HG03460 (cell line): Measurements from ENCODE around the gene FSTL4.

ENCODE experiments used
- ATAC-seq: cut with Tn5 transposase; IDR thresholded peaks from one replicate; pipeline ENCODE4 v1.9.1; 2021; ENCODE audit not compliant: unreplicated experiment

FSTL4 gene

DNA sequence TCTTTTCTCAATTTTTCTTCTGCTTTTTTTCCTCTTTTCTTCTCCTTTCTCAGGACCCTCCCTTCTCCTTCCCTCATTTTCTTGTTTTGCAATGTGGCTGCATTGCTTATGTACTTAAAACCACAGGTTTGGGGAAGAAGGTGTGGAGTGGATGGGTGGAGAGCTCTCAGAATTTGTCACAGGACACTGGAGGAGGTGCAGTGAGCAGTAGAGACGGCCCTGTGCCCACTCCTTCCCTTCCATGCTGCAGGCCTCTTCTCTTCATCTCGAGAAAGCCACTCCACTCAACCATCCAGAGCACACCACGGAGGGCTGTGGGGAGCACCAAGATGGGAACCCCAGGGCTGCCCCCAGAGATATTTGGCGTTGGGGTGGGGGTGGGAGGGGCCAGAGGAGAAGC, 92.3 kb downstream of the FSTL4 start:
- ATAC-seq, result no peak

GRCh38 chr5:133519191-133519590, 93.2 kb downstream of the FSTL4 start:
- no peak for ATAC-seq

DNA sequence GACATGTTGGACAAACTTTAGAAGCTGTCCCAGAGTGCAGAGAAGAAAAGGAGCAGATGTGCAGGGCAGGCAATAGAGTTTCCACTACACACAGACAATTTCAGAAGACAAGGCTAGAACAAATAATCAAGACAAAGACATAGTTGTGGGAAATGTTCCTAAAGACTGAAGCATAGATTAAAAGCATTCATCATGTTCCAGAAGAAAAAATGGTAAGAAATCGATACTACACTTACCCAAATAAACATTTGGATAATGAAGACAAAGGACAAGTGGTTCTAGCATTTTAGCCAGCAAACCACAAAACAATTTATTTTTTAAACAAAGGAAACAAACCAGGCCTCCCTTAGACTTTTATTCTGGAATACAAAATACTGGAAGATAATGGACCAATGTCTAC, 97.9 kb downstream of the FSTL4 start:
- ATAC-seq, result no peak

- no peak for ATAC-seq
Observed at GRCh38 chr5:133512896-133513295, 99.4 kb downstream of the FSTL4 start.

DNA sequence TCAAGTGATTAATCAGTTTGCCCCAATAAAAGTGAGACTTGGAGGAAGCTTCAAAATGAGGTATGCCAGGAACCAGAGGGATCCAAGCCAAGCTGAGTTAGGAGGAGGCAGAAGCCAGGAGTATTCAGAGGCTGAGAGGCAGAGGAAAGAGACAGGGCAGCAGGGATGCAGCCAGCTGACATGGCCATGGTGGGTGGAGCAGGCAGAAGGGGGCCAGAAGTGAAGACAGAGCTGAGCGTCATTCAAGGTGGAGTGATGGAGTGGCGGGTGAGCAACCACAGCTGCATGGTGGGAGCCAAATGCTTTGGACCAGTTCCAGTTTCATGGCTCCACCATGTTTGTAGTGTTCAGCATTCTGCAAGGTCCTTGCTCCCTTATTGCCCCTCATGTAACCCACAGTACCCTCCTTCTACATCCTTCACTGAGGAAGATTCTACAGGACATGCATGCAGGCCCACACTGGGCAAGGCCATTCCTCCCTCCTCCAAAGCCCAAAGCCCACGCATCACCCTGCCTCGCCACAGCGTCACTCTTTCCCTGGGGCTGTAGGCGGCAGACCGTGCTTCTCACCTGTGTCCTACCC, 100.6 kb downstream of the FSTL4 start:
- ATAC-seq, result no peak

DNA sequence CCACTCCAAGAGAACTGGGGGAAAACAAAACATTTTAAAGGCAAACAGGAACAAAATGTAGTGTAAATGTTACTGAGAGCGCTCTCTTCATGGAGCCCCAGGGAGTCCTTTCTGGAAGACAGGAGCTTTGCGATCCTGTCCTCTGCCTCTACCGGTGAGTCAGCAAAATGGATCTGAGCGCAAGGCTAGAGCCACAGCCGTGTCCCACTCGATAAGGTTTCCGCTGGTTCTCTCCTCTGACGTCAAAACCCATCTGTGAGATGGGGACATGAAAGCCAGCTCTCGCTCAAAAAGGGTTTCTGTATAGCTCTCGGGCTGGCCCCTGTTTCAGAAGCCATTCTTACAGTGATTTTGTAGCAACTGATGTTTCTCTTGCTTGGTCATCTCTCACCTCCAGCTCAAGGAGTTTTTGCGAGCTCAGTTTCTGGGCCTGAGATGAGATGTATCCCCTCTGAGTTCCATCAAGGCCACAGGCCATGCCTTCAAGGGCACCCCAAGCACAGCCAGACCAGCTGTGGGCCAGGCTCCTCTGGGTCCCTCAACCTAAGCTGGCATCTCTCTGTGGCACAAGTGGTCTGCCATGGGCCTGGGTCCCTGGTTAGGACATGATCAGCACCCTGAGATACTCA, 101.6 kb downstream of the FSTL4 start:
- no peak for ATAC-seq

- no peak for ATAC-seq
Observed at GRCh38 chr5:133509742-133510079, 102.6 kb downstream of the FSTL4 start.

GRCh38 chr5:133508845-133509741, 103.2 kb downstream of the FSTL4 start:
- no peak for ATAC-seq

- no peak for ATAC-seq
Observed at GRCh38 chr5:133508331-133508730, 104.0 kb downstream of the FSTL4 start.

GRCh38 chr5:133506181-133506580, 106.2 kb downstream of the FSTL4 start:
- ATAC-seq, result no peak

GRCh38 chr5:133503511-133503910, 108.8 kb downstream of the FSTL4 start:
- ATAC-seq, result no peak

DNA sequence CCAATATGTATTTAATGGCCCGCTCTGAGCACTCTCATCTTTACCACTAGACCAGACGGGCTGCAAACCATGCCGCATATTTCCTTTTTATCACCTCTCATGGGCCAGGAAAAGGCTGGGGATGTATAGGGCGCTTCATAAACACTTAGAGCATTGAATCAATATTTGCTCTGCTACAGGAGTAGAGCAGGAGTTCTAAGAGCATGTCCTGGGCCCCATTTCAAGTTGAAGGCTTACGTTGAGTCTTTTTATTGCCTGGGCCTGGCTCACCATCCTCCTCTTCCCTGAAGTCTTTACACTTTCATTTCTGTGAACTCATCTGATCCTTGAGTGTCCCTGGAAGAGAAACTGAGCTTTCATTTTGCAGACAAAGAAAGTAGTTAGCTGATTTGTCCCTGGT, 112.4 kb downstream of the FSTL4 start:
- ATAC-seq, result no peak

- no peak for ATAC-seq
Observed at GRCh38 chr5:133497608-133498348, 114.6 kb downstream of the FSTL4 start.

DNA sequence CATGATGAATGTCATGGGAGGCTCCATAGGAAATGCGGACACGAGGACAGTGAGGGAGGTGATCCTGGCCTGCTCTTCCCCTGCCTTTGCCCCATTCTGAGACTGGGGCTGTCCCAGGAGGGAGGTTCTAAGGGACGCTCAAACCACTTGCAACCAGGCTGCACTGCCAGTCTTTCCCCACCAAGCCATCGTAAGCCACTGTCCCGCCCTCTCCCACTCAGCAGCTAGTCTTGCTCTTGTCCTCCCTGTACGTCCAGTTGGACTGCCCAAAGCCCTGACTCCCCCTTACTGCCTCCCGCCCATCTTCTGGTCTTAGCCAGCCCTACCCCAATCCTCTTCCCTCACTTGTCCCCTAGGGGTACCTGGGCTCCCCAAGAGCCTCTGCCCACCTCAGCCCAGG, 115.7 kb downstream of the FSTL4 start:
- no peak for ATAC-seq

DNA sequence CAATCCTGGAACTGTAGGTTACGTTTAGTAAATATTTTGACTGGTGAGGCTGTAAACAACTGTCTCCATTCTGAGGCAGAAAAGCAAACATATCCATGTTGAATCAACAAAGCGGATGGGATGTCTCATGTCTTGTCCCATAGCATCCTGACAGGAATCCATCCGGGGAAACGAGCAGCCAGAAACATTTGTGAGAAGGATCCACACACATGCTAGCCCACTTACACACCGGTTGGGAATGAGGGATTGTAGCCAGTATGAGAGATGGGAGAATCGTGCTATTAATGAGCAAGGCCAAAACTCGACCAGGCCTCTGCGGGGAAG, 117.5 kb downstream of the FSTL4 start:
- no peak for ATAC-seq

DNA sequence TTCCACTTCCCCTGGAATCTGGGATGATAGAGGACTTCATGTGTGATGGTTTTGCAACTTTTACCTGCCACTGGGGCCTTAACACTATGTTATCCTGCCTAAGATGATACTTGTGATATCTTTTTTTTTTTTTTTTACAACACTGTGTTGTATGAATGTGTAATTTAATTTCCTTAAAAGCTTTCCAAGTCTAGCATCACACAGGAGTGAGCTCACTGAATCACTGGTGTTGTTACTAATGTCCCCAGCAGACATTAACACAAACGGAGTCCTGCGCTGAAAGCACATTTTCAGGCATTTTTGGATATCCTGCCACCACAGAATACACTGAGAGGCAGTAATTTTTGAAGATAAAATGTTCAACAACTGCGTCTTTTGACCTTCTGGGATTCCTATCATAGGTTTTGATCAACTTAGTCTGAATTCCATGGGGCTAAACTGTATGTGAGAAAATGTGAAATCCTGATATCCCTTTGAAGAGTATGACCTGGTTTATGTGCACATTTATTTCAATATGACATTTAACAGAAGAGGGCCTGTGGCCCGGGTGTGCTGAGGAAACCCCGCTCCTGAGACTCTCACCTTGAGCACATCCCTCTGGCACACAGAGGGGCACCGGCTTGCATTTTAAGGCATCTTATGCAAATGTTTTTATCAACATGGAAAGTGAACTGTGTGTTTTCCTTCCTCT, 118.0 kb downstream of the FSTL4 start:
- ATAC-seq, result no peak

GRCh38 chr5:133489632-133490031, 122.7 kb downstream of the FSTL4 start:
- no peak for ATAC-seq

DNA sequence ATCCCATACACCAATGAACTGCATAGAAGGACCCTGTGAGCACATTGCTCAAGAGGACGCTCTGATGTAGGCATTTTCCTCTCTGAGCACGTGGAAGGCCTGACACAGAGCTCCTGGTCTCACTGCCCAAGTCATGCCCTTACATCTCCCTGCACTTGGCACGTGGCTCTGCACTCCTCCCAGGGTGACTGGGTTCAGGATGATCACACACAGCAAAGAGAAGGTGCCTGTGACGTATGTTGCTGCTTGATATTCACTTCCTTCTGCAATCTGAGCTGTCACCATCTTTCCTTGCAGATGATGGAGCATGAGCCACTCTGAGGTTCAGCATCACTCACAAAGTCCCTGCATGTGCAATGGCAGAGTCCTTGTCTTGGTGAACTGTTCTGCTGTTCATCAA, 125.2 kb downstream of the FSTL4 start:
- no peak for ATAC-seq

GRCh38 chr5:133485468-133485867, 126.9 kb downstream of the FSTL4 start:
- no peak for ATAC-seq

- no peak for ATAC-seq
Observed at GRCh38 chr5:133483406-133484090, 128.8 kb downstream of the FSTL4 start.

- no peak for ATAC-seq
Observed at GRCh38 chr5:133482028-133482427, 130.3 kb downstream of the FSTL4 start.
